ENCODE measurements around the gene RAB11FIP4.

The RAB11FIP4 gene

DNA sequence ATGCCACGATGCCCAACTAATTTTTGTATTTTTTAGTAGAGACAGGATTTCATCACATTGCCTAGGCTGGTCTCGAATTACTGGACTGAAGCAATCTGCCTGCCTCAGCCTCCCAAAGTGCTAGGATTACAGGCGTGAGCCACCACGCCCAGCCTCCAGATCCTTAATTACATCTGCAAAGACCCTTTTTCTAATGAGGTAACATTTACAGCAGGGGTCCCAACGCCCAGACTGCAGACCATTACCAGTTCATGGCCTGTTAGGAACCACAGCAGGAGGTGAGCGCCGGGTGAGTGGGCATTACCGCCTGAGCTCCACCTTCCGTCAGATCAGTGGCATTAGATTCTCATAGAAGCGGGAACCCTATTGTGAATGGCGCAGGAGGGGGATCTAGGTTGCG, 4.0 kb upstream of the RAB11FIP4 start:
- DNase-seq = no peak

DNA sequence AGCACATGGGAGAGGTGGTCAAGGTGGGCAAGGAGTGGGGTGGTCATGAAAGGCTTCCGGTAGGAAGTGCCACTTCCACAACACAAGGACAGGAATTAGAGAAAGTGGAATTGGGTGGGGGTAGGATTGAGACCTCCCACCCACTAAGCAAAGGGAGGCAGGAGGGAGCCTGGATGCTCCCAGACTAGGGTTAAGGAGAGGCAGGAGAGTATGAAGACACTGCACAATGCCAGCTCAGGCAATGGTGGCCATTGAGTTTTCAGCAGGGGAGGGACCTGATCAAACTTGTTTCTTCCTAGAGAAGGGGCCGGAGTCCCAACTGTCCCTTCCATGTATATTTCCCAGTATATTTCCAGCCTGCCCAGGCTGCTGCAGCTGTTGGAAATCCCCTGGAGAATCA, 3.1 kb upstream of the RAB11FIP4 start:
- no peak for DNase-seq

DNA sequence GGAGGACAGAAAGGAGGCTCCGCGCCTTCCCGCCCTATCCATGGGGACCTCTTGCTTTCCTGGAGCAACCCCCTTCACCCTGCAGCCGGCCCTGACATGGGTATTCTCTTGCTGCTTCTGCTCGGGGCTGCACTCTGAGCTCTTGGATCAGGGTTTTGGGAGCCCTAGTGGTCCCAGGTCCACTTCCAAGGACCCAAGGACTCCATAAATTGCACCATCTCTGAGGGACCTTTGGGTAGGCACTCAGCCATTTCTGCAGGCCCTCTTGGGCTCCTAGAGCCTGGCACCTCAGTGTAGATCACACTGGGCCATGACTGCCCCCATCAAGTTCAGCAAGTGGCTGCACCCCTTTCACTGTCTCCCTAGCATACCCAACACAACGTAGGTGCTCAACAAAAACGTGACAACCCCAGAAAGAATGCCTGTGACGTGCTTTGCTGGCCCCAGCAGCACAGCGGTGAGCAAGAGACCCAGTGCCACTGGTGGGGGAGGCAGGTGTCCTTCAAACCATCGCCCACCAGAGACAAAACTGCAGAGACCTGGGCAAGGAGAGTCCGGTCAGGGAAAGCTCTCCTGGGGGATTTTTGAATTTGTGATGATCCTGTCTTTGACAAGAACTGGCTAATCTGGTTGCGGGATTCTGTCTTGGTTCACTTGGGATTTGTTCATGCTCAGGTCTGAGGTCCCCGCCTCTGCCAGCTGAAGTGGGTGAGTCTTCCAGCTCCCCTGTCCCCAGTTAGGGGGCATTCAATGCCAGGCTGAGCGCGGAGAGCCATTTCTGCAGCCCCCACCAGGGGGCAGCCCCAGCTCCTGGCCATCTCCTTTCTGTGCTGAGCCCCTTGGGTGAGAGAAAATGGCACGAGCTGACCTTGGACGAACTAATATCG, 2.5 kb upstream of the RAB11FIP4 start:
- peak; percentile 53 for DNase-seq

DNA sequence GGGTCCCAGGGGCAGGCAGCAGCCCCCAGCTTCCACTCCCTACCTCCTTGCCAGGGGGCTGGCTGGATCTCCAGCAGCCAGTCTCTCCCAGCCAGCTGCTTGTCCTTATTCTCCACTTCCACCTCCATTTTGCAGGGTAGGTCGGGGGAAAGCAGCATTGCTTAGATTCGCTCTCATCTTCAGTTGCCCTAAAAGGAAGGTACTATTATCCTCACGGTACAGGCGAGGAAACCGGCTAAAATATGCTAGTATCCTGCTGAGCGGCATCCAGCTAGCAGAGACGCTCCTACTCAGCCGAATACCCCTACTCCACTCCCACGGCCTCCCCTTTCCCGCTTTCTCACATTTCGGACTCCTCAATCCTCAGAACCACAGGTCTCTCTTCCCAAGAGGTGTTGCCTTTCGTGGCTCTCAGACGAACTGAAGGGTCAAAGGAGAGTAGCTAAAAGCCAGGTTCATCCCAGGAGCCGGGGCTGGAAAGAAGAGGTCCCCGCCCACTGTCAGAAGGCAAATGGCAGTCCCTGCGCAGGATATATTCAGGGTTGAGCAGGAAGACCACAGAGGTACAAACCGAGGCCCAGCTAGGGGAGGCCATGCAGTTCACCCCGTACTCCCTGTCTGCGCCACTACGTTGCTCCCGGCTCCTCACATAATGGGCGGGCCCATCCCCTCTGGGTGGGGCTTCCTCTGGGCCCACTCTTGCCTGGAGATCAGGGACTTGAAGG, 1.7 kb upstream of the RAB11FIP4 start:
- no peak for DNase-seq

DNA sequence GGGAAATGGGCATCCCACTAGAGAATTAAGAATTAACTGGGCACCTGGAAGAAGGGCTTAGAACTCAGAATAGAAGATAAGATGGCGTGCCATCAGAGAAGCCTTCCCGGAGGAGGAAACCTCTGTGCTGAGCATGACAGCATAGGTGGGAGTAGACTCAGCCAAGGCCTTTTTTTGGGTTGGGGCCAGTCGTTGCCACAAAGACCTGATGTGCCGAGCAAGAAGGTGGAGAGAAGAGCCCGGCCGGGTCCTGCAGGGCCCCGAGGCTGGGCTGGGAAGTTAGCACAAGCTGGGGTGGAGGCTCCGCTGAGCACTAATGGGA, 1.1 kb upstream of the RAB11FIP4 start:
- DNase-seq = no peak

DNA sequence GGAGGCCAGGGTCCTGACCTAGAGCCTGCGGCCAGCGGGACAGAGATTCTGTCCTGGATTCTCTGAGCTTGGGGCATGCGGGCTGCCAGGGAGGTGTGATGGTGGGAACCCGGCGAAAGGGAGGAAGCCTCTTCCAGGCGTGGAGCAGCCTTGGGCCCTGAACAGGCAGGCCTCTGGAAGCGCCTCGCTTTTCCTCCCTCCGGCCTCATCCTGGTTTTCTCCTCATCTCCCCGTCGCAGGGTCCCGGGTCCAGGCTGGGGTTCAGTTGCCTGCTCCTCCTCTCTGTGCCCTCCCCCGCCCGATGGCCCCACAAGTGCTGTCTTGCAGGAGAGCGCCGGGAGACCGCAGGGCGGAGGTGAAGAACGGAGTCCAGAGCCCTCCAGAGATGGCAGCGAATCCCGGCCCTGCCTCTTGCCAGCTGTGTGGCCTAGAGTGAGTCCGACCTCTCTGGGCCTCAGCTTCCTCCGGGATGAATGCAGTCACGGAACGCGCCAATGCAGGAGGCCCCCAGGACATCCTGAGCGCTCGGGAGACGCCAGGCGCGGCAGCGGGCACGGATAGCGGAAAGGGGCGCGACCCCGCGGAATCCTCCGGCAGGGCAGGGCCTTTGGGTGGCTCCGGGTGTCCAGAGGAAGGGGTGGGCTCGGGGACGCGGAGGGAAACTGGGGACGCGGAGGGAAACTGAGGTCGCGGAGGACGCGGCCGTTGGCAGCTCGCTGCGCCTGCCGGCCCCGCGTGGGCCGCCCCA, 553 bp upstream of the RAB11FIP4 start:
- no peak for DNase-seq

DNA sequence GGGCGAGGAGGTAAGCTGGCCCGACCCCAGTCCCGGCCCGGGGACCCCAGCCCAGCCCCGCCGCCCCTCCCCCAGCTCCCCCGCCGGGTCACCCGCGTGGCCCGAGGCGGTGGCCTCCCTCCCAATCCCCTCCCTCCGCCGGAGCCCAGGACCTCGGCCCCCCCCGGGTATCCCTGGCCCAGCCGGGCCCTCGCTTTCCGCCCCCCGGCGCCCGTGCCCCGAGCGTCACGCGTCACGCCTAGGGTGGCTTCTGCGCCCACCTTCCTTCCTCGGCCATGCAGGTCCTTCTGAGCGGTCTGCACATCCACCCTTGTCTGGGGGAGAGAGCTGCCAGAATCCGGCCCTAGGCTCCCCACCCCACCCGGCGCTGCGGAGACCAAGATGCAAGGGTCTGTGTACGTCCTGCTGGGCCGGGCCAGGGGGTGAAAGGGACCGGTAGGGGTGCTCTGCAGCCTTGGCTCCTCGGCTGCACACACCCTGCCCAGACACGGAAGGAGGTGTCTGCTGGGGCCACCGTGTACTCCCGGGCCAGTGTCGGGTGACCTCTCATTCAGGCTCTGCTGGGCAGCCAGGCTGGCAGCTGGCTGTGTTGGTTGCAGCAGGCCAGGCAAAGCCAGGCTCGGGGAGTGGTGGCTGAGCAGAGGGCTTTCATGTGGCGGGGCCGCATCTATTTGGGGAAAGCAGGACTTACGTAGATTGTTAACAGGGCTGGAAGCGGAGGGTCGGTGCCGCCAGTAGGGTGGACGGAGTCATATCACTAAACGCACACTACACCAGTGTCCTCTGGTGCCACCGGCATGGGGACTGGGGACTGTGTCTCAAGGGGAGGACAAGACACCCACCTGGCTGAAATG, 754 bp downstream of the RAB11FIP4 start:
- DNase-seq = no peak

DNA sequence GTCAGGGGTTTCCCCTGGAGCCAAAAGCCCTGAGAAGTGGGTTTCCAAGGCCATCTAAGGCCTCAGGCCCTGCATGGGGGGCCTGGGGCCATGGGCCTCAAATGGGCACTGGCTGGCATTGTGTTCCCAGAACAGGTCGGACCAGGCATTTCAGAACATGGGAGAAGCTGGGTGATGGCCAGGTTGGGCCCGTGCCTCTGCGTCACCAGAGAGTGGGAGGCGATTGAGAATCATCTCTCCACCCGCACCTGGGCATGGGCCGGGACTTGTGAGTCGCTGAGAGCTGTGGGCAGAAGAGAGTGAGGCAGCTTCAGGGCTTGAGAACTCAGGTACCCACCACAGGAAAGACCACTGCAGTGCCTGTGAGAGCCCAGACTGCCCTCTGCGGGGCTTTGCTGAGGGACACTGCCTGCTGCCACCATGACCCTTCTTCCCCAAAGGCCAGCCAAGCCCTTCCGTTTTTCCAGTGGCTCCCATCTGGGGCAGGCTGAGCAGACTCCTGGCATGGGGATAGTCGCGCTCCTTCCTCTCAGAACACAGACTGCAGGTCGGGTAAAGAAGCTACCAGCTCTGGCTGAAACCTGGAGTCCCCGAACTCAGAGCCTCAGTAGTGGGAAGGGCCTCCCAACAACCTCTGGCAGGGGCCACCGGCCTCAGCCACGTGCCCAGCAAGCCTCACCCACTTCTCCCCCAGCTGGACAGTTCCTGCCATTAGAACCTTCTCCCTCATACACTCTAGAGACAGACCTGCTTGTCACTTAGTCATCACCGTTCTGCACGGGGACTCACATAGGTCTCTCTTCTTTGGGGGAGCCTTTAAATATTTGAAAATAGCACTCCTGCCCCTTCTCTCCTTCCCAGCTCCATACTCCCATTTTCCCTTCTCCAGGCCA, 1.6 kb downstream of the RAB11FIP4 start:
- no peak for DNase-seq

DNA sequence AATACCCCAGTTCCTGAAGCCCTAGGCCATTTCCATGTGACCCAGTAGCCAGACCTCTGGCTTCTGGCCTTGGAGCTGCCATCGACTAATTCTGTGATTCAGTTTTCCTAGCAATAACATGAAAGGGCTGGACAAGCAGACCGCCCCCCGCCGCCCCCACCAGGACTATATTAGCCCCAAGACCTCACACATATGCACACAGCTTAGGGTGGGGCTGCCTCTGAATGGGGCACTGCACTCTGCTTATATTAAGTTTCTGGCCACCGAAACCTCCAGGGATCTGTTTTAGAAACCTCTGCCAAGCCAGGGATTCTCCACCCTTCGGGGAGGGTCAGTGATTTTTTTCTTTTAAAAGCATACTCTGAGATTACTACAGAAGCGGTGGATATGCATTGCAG, 2.3 kb downstream of the RAB11FIP4 start:
- no peak for DNase-seq

DNA sequence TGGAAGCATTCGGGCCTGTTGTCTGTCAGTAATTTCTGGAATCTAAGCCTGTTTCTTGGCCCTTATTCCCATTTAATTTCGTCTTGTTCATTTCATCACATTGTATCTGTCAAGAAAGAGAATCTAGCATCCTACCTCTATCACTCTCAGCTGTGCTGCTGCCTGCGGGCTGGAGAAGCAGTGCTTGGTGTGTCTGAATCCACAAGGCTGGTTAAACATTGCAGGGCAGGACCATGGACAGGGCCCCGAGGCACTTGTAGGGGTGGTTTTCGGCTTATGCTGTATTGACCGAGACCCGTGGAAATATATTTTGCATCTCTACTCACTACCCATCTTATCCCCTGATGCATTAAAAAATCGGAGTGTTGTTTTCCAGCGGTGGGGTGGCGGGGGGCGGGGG, 3.1 kb downstream of the RAB11FIP4 start:
- peak; percentile 47 for DNase-seq

DNA sequence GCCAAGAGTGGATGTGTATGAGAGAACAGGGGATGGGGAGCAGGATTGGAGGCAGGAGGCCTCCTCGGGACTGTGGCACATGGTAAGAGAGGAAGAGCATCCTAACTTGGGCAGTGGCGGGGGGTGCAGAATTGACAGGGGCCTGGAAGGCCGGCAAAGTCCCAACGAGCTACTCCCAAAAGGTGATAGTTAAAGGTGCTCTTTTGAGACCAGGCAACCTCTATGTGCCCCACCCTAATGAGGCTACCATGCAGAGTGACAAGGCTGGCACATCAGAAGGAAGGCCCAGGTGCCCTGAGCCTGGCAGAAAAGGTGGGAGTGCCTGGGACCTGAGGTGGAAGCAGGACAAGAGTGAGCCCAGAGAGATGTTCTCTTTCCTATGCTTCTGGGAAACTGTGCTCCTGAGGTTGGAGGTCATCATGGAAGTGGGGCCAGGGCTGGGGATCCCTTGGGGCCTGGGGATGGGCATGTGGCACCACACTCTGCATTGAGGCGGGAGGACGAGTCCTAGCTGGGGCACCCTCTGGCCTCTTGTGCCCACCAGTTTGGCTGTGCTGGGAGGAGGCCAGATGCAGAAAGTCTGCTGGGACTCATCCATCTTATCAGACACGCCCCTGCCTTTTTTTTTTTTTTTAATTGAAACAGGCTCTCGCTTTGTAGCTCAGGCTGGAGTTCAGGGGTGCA, 5.9 kb downstream of the RAB11FIP4 start:
- no peak for DNase-seq

DNA sequence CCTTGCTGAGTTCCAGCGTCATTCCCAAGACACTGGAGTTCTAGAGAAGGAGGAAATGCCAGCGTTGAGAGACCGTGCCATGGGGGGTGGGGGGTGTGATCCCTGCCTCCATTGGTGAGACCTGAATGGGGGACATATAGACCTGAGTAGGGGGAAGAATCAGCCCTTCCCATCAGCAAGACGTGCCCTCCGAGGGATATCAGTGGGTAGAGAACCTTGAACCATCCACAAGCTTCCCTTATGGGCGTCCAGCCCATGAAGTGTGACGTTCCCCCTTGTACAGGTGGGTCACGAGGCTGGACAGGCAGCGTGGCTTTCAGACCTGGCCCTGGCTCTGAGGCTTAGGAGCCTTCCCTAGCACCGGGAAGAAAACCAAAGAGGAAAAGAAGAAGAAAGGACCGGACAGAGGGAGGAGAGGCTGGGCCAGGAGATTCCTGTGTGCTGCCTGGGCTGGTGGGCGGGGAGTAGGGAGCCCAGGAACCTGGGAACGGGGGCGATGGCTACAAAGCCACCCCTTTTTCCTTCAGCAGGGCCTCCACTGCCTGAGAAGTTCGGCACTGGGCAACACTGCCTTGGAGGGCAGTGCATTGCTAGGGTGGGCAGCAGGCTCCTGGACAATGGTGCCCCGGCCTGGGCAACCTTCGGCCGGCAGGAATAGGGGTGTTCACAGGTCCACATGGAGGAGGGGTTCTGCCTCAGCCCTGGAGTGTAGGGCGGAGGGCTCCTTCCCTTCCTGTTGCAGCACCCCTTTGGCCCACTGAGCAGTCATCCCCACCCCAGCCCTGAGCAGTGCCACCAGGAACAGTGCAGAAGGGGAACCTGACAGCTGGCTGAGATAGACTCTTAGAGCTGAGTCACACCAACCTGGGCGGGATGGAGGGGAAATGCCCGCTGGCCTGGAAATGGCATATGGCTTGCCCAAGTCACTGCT, 7.2 kb downstream of the RAB11FIP4 start:
- DNase-seq = no peak

DNA sequence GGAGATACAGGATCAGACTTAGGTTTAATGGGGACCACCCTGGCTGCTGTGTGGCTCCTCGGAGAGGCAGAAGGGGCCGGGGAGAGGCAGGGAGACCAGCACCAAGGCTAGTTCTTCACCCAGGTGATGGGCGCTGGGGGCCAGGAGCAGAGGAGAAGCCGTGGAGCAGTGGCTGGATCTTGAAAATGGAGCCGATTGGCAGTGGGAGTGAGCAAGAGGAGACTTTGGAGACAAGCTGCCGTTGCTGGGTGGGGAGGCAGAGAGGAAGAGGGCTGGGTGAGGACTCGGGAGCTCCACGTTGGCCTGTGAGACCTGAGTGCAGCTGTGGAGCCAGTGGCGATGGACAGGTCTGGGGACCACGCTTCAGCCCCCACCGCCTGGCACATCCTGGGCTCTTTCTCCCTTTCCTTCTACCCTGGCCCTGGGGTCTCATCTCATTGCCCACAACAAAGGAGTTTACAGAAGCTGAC, 9.0 kb downstream of the RAB11FIP4 start:
- DNase-seq = no peak

DNA sequence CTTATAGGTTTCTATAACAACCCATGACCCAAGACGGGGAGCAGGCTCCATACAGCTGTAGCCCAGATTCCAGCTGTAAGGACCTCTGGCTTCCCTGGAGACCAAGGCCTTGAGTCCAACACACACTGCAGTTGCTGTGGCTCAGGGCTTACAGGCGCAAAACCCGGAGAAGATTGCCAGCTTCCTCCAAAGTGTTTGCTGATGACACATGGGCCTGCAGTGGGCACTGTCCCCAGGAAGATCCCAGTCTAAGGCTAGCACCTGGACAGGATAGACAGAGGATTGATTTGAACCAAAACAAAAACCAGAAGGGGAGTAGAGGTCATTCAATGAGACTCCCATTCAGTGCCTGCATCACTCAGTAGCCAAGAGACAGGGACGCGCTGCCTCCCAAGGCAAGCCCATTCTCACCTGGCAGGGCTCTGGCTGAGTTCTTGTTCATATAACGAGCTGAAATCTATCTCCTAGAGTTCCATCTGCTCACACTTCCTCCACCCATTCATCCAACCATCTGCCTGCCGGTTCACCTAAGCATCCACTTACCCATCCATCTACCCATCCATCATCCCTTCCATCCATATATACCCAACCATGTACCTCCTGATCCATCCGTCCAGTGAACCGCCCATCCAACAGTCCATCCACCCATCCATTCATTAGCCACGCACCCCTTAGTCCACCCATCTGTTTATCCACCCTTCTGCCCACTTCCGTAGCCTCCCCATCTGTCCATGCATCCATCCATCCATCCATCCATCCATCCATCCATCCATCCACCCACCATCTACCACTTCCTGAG, 10.2 kb downstream of the RAB11FIP4 start:
- no peak for DNase-seq

DNA sequence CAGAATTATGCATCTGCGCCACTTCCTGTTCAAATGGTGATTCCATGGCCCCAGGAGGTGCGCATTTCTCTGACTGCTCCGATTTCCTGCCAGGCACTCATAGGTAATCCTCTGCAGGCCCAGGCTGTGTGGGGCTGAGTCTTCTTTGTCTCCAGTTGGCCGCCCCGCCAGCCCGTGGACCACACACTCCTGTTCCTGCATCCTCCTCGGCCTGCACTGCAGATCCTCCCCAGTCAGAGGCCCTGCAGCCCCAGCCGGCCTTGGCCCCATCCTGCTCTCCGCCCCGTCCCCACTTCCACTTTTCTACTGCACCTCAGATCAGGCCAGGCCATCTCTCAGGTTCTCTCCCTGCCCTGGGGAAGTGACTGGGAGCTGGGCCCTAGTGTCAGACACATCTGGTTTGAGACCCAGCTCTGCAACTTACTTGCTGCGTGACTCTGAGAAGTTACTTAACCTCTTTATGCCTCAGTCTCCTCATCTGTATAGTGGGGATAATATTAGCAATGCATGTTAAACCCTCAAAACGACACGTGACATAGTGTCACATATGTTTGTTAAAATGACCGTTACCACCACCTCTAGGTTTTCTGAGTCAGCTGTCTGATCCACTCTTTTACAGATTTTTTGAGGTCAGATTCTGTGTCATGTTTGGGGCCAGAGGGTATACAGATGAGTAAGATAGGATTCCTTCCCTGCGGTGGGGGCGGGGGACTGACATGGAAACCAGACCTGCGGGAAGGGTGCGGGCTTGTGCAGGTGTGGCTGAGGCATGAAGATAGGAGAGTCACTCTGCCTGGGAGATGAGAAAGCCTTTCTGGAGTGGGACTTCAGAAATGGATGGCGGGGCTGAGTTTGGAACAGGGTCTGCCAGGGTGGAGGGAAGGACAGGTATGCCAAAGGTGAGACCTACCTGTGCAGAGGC, 12.8 kb downstream of the RAB11FIP4 start:
- peak; percentile 30 for DNase-seq

DNA sequence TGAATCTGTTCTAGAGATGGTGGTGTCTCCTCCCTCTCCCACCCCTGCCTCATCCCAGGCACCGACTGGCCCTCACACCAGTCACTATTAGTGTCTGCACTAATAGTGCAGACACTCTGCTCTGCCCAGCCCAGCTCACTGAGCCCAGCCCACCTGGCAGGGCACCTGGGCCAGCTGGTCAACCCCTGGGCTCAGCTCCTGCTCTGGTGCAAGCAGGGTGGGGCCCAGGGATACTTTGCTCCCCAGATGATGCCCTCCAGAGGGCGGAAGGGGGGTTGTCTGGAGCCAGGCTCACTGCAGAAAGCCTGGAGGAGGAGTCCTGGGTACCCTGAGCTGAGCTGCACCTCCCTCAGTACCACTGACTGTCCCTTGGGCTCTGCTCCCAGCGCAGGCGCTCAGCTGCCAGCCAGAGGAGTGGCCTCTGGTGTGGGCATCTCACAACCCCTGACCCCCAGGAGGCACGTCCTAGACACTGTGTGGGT, 14.5 kb downstream of the RAB11FIP4 start:
- DNase-seq = no peak

DNA sequence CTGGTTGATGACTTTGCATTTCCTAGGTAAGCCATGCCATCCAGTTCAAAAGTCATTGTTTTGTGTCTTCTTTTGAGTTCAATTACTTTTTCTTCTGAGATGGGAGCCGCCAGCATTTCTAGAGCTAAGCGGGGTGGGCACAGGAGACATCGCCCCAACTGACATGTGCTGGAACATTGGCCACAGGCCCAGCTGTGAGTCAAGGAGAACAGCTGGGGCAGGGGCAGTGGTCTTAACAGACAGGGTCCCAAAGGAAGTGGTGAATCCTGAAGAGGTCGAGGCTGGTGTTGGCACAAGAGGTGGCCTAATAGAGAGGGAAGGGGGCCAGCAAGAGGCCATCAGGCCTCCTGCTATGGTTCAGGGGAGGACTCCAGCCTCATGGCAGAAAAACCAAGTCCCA, 17.1 kb downstream of the RAB11FIP4 start:
- DNase-seq = no peak

Data from activated CD4-positive, alpha-beta T cell treated with anti-CD3 and anti-CD28 coated beads, Interleukin-2, Interleukin-6, amounts not matched to agents 100 ng/mL and 50 ng/mL, durations not matched to agents 16 hours and 8 hours (primary cell).